HepG2 (cell line): ENCODE results near the gene FAH. TPM values are rescaled to one million over a fixed set of nuclear protein-coding genes. Genes with fewer than 3 reads are reported as not detected.
A peak's percentile ranks its signal among the peaks of the same experiment; 100 is the strongest.

Experiments used
- ATAC-seq: fragments of 200-7000 bp; cut with Tn5 transposase; 3 replicates; pipeline ENCODE4 v1.9.1; 2020; ENCODE audit warnings: mild to moderate bottlenecking, moderate library complexity
- BruUV-seq: library from RNA; stranded (reverse); fragments of 400-500 nt; replicated peaks from 2 replicates; lab custom pipeline; 2021; lab: Mats Ljungman, UMichigan
- CTCF ChIA-PET: fragments of 300-600 bp; formaldehyde crosslinking; extraction: SDS; loops from one replicate; lab custom pipeline; 2021; ENCODE audit warnings: low total read pairs, inconsistent platforms, low intra/inter-chr PET ratio; lab: Yijun Ruan, JAX
- POLR2A ChIA-PET: fragments of 350-600 bp; sonication (Branson Sonifier 250); formaldehyde crosslinking; loops from one replicate; lab custom pipeline; 2020; ENCODE audit warnings: antibody characterized with exemption, inconsistent platforms; lab: Yijun Ruan, JAX
- DNase-seq: peaks from one replicate; pipeline ENCODE4 v3.0.0-alpha.2; 2015; ENCODE audit warnings: low spot score
- FAIRE-seq: peaks from 3 replicates; lab custom pipeline; 2011; peaks lifted over from hg19 to GRCh38; lab: Jason Lieb, UNC
- H2AFZ ChIP-seq: one replicate; pipeline ENCODE4 v1.6.1; 2011; ENCODE audit warnings: low read length, inconsistent platforms
- H3K27ac ChIP-seq: fragments of 300-600 bp; 3 replicates; pipeline ENCODE4 v1.8.0; 2011; ENCODE audit warnings: mixed run types, mild to moderate bottlenecking, mixed read lengths, low read length, inconsistent platforms; ENCODE audit not compliant: insufficient read depth; ENCODE audit errors: extremely low read length
- H3K27me3 ChIP-seq, 2 experiments: fragments of 200-600 bp in 1 of 2; 2 replicates in 1 of 2; 3 replicates in 1 of 2; pipeline versions ENCODE4 v1.6.0 to v1.8.0; 2011; ENCODE audit warnings: low read length in 2 of 2, mild to moderate bottlenecking in 2 of 2, moderate library complexity in 2 of 2, inconsistent platforms in 1 of 2; ENCODE audit not compliant: insufficient read depth in 2 of 2, control insufficient read depth in 1 of 2
- H3K36me3 ChIP-seq, 2 experiments: fragments of 200-600 bp in 1 of 2; replicated peaks in 1 of 2; 2 replicates in 1 of 2; 3 replicates in 1 of 2; pipeline versions ENCODE4 v1.5.1 to v1.8.0; 2011; ENCODE audit warnings: low read length in 2 of 2, inconsistent platforms in 1 of 2; ENCODE audit not compliant: insufficient read depth in 2 of 2, control insufficient read depth in 1 of 2
- H3K4me1 ChIP-seq: 2 replicates; pipeline ENCODE4 v1.5.1; 2012; ENCODE audit warnings: low read length, inconsistent platforms; ENCODE audit not compliant: insufficient read depth
- H3K4me2 ChIP-seq: 2 replicates; pipeline ENCODE4 v1.6.0; 2011; ENCODE audit warnings: low read depth, low read length, inconsistent platforms
- H3K4me3 ChIP-seq, 3 experiments: fragments of 200-600 bp in 1 of 3; sonication (generic), shearing (Covaris generic) in 1 of 3; replicated peaks in 1 of 3; 2 replicates each; pipeline ENCODE4 v1.5.1; 2011 to 2016; ENCODE audit warnings: low read length in 3 of 3, inconsistent platforms in 2 of 3, low read depth in 2 of 3, mild to moderate bottlenecking in 2 of 3, control low read depth in 1 of 3, mixed read lengths in 1 of 3; ENCODE audit not compliant: insufficient read depth in 1 of 3
- H3K79me2 ChIP-seq: one replicate; pipeline ENCODE4 v1.6.1; 2011; ENCODE audit warnings: low read length, inconsistent platforms; ENCODE audit not compliant: insufficient read depth
- H3K9ac ChIP-seq: 2 replicates; pipeline ENCODE4 v1.6.0; 2011; ENCODE audit warnings: mild to moderate bottlenecking, low read depth, low read length, inconsistent platforms; ENCODE audit not compliant: insufficient read depth
- H3K9me3 ChIP-seq: 2 replicates; pipeline ENCODE4 v1.5.1; 2012; ENCODE audit warnings: mild to moderate bottlenecking, low read length
- H4K20me1 ChIP-seq: 2 replicates; pipeline ENCODE4 v1.6.0; 2011; ENCODE audit warnings: inconsistent platforms, mild to moderate bottlenecking, low read length, moderate library complexity; ENCODE audit not compliant: insufficient read depth
- CHD4 ChIP-seq: fragments of 200-600 bp; sonication (generic); IDR thresholded peaks from 2 replicates; pipeline ENCODE4 v1.7.0; 2017; ENCODE audit warnings: mild to moderate bottlenecking, low read length, borderline replicate concordance
- CSRNP2 ChIP-seq: sonication (generic); formaldehyde crosslinking; conservative IDR thresholded peaks from 2 replicates; pipeline ENCODE4 v1.8.0; 2022; ENCODE audit warnings: low read depth, missing genetic modification reagents
- DMAP1 ChIP-seq: IDR thresholded peaks from 2 replicates; pipeline ENCODE4 v1.6.1; 2016
- MED1 ChIP-seq: sonication (generic); formaldehyde crosslinking; IDR thresholded peaks from 2 replicates; pipeline ENCODE4 v1.4.0; 2020; ENCODE audit warnings: missing genetic modification reagents
- NONO ChIP-seq, 2 experiments: fragments of 450-650 bp in 1 of 2; sonication (generic) in 1 of 2; formaldehyde crosslinking in 1 of 2; IDR thresholded peaks in 1 of 2; conservative IDR thresholded peaks in 1 of 2; 2 replicates each; pipeline versions ENCODE4 v1.6.1 to v1.8.0; 2017 to 2022; ENCODE audit warnings: mild to moderate bottlenecking in 1 of 2, missing genetic modification reagents in 1 of 2, moderate library complexity in 1 of 2
- REL ChIP-seq: sonication (generic); formaldehyde crosslinking; conservative IDR thresholded peaks from 2 replicates; pipeline ENCODE4 v1.8.0; 2022; ENCODE audit warnings: mild to moderate bottlenecking, missing genetic modification reagents, moderate library complexity
- ZBTB7A ChIP-seq: sonication (generic); formaldehyde crosslinking; IDR thresholded peaks from 2 replicates; pipeline ENCODE4 v1.8.0; 2022; ENCODE audit warnings: mild to moderate bottlenecking, missing genetic modification reagents
- ZMYM3 ChIP-seq: sonication (generic); formaldehyde crosslinking; IDR thresholded peaks from 2 replicates; pipeline ENCODE4 v1.5.1; 2020; ENCODE audit warnings: mild to moderate bottlenecking, missing genetic modification reagents
- ZNF3 ChIP-seq: IDR thresholded peaks from 2 replicates; pipeline ENCODE4 v1.7.0; 2017; ENCODE audit warnings: inconsistent platforms
- ZNF629 ChIP-seq: sonication (generic); formaldehyde crosslinking; conservative IDR thresholded peaks from 2 replicates; pipeline ENCODE4 v1.5.0; 2020; ENCODE audit warnings: missing genetic modification reagents
- ZNF780A ChIP-seq: sonication (generic); formaldehyde crosslinking; IDR thresholded peaks from 2 replicates; pipeline ENCODE4 v1.8.0; 2022; ENCODE audit warnings: mild to moderate bottlenecking, missing genetic modification reagents, moderate library complexity
- WGBS: methylation state at CpG from one replicate; pipeline ENCODE4 v1.1.6; 2017; ENCODE audit warnings: low lambda C conversion rate; 5-methylcytosine and 5-hydroxymethylcytosine counted together
- in situ Hi-C: cut with HindIII; loops from 2 replicates; pipeline ENCODE4 v1.10.0; 2017; ENCODE audit warnings: low pct_unique_long_range_greater_than_20kb; ENCODE audit not compliant: extremely low pct_ligation_motif_present
- intact Hi-C: fragments of 100-400 bp; cut with micrococcal nuclease; formaldehyde crosslinking; loops from one replicate; pipeline ENCODE4 v1.10.0; 2022; ENCODE audit not compliant: unreplicated experiment
- polyA plus RNA-seq, 8 experiments: library from polyadenylated mRNA; depleted of rRNA in 3 of 8; stranded (reverse) in 7 of 8; unstranded in 1 of 8; fragments of >200 nt; fragmentation: Illumina TruSeq in 4 of 8; extraction: Trizol in 4 of 8; gene quantifications; 2 replicates each; pipeline versions ENCODE4 v1.2.1 to v1.2.3, GENCODE V29; 2011 to 2016; ENCODE audit warnings: low read depth in 4 of 8, missing spikeins in 1 of 8, mixed read lengths in 1 of 8; ENCODE audit not compliant: insufficient read depth in 1 of 8
- total RNA-seq, 5 experiments: library from RNA; depleted of rRNA; stranded (reverse); fragments of >200 nt; fragmentation: Illumina TruSeq; extraction: Trizol; gene quantifications; 2 replicates each; pipeline ENCODE4 v1.2.3, GENCODE V29; 2016; ENCODE audit warnings: low read depth in 1 of 5
- TF ChIP-seq, protein P1 (sequence below): sonication (generic); formaldehyde crosslinking; conservative IDR thresholded peaks from 2 replicates; pipeline ENCODE4 v1.4.0; 2020; ENCODE audit warnings: missing genetic modification reagents
- TF ChIP-seq, protein P2 (sequence below), 2 experiments: sonication (generic) in 1 of 2; formaldehyde crosslinking in 1 of 2; IDR thresholded peaks; 2 replicates each; pipeline versions ENCODE4 v1.4.0 to v1.6.1; 2018 to 2020; ENCODE audit warnings: missing genetic modification reagents in 2 of 2, borderline replicate concordance in 1 of 2, low read depth in 1 of 2, mild to moderate bottlenecking in 1 of 2, missing biosample characterization in 1 of 2
- TF ChIP-seq, protein P3 (sequence below): sonication (generic); formaldehyde crosslinking; IDR thresholded peaks from 2 replicates; pipeline ENCODE4 v1.8.0; 2022; ENCODE audit warnings: missing genetic modification reagents, mild to moderate bottlenecking, moderate library complexity, borderline replicate concordance

The FAH gene
- total and polyA plus RNA-seq, 2 of the 13 experiments (the other 11 are each of a cell fraction or from before 2014, with no cell fraction given), result 36.6 to 75.0 TPM

- TF ChIP-seq, protein P1, sequence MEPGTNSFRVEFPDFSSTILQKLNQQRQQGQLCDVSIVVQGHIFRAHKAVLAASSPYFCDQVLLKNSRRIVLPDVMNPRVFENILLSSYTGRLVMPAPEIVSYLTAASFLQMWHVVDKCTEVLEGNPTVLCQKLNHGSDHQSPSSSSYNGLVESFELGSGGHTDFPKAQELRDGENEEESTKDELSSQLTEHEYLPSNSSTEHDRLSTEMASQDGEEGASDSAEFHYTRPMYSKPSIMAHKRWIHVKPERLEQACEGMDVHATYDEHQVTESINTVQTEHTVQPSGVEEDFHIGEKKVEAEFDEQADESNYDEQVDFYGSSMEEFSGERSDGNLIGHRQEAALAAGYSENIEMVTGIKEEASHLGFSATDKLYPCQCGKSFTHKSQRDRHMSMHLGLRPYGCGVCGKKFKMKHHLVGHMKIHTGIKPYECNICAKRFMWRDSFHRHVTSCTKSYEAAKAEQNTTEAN (CRISPR knock-in tag), result no peak
These were observed 19.0 kb downstream of the FAH start (continued) for GRCh38 chr15:80171787-80172186.

- Histone ChIP-seq H3K9me3 (no peaks in the 10 kb centered on the region), H3K36me3 (peaks cover 6 to 36% of the 10 kb centered on the region in 2 experiments), H3K27ac (peak overlapping the region; percentile 54), H2AFZ (no peak overlapping the region), H3K4me3 (no peak overlapping the region), H3K27me3 (no peaks in the 10 kb centered on the region), H3K9ac (no peak overlapping the region), H3K4me1 (peaks cover 26% of the 10 kb centered on the region), H3K4me2 (peak overlapping the region; percentile 53), H4K20me1 (no peaks in the 10 kb centered on the region), H3K79me2 (no peaks in the 10 kb centered on the region)
- ChIA-PET CTCF (interaction anchor here (1.6 to 1.8 kb wide), 2 partner anchors 81 to 179 kb away, joined by 5 to 8 read pairs; no protein-coding TSS in a partner anchor), POLR2A (interaction anchor here (1.0 to 2.2 kb wide), 11 partner anchors 10 to 276 kb away, joined by 3 to 28 read pairs (median 5); partner anchors contain the start of gene ZFAND6)
- FAIRE-seq (no peak), DNase-seq (no peak), ATAC-seq (peak; percentile 7)
- TF ChIP-seq ZBTB7A, result no peak
- TF ChIP-seq ZNF629 (CRISPR knock-in tag), result peak; percentile 91
- 0 out of 2 replicates have a peak, but pooled peaks have one; percentile 42 for TF ChIP-seq REL (CRISPR knock-in tag)
- no peak for TF ChIP-seq DMAP1 (CRISPR knock-in tag)
- TF ChIP-seq CSRNP2 (CRISPR knock-in tag), result no peak
- TF ChIP-seq, protein P2, sequence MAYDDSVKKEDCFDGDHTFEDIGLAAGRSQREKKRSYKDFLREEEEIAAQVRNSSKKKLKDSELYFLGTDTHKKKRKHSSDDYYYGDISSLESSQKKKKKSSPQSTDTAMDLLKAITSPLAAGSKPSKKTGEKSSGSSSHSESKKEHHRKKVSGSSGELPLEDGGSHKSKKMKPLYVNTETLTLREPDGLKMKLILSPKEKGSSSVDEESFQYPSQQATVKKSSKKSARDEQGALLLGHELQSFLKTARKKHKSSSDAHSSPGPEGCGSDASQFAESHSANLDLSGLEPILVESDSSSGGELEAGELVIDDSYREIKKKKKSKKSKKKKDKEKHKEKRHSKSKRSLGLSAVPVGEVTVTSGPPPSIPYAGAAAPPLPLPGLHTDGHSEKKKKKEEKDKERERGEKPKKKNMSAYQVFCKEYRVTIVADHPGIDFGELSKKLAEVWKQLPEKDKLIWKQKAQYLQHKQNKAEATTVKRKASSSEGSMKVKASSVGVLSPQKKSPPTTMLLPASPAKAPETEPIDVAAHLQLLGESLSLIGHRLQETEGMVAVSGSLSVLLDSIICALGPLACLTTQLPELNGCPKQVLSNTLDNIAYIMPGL (CRISPR knock-in tag; IDR thresholded peaks at IDR 0.05; ENCODE audit: borderline replicate concordance in 1 of 2, low read depth in 1 of 2), result 0 out of 4 replicates have a peak, but pooled peaks of 1 of the 2 experiments have one; percentile 9
- 0 out of 2 replicates have a peak, but pooled peaks have one; percentile 14 for TF ChIP-seq ZNF3 (CRISPR knock-in tag)
- TF ChIP-seq, protein P3, sequence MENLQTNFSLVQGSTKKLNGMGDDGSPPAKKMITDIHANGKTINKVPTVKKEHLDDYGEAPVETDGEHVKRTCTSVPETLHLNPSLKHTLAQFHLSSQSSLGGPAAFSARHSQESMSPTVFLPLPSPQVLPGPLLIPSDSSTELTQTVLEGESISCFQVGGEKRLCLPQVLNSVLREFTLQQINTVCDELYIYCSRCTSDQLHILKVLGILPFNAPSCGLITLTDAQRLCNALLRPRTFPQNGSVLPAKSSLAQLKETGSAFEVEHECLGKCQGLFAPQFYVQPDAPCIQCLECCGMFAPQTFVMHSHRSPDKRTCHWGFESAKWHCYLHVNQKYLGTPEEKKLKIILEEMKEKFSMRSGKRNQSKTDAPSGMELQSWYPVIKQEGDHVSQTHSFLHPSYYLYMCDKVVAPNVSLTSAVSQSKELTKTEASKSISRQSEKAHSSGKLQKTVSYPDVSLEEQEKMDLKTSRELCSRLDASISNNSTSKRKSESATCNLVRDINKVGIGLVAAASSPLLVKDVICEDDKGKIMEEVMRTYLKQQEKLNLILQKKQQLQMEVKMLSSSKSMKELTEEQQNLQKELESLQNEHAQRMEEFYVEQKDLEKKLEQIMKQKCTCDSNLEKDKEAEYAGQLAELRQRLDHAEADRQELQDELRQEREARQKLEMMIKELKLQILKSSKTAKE (CRISPR knock-in tag), result no peak
- no peak for TF ChIP-seq ZNF780A
- TF ChIP-seq MED1 (CRISPR knock-in tag), result no peak
- no peak for TF ChIP-seq NONO (IDR thresholded peaks at IDR 0.05)
- TF ChIP-seq NONO (CRISPR knock-in tag; conservative IDR thresholded peaks at IDR 0.05), result 0 out of 2 replicates have a peak, but pooled peaks have one; percentile 15
- TF ChIP-seq CHD4, result no peak
- 0 out of 2 replicates have a peak, but pooled peaks have one; percentile 19 for TF ChIP-seq ZMYM3
- intact Hi-C loops, result loop anchor here (2.0 to 5.0 kb wide), 3 partner anchors 100 to 135 kb away; partner anchors contain the start of gene ZFAND6
- BruUV-seq, result no TSS peak
- 84% methylated on average over 6 of the region's 8 CpGs for WGBS
- in situ Hi-C loops, result loop anchor here (5.0 to 25.0 kb wide), 2 partner anchors 110 to 285 kb away; partner anchors contain the start of gene MTHFS
These were observed 19.6 kb downstream of the FAH start for GRCh38 chr15:80172401-80172800.
